ENCODE data around the gene ZFP91. TPM values are rescaled to one million over a fixed set of nuclear protein-coding genes. Genes with fewer than 3 reads are reported as not detected.
A peak's percentile ranks its signal among the peaks of the same experiment; 100 is the strongest.

Gene ZFP91
- total RNA-seq, 3 donors from 2014 or later = 70.0 to 93.9 (median 75.3) TPM

- no peaks in the 10 kb centered on the region for H3K36me3 ChIP-seq (ENCODE audit: low read depth)
- no peak for TF ChIP-seq CTCF (IDR thresholded peaks at IDR 0.05)
- H3K4me3 ChIP-seq = no peak overlapping the region
- intact Hi-C loops (cut with DNase I, micrococcal nuclease) = no loop called here
- H3K9me3 ChIP-seq = no peaks in the 10 kb centered on the region
- ATAC-seq = no peak
- H3K4me1 ChIP-seq (ENCODE audit: low read depth) = no peaks in the 10 kb centered on the region
- DNase-seq = no peak
Observed at GRCh38 chr11:58625086-58625485, 46.2 kb downstream of the ZFP91 start.

DNA sequence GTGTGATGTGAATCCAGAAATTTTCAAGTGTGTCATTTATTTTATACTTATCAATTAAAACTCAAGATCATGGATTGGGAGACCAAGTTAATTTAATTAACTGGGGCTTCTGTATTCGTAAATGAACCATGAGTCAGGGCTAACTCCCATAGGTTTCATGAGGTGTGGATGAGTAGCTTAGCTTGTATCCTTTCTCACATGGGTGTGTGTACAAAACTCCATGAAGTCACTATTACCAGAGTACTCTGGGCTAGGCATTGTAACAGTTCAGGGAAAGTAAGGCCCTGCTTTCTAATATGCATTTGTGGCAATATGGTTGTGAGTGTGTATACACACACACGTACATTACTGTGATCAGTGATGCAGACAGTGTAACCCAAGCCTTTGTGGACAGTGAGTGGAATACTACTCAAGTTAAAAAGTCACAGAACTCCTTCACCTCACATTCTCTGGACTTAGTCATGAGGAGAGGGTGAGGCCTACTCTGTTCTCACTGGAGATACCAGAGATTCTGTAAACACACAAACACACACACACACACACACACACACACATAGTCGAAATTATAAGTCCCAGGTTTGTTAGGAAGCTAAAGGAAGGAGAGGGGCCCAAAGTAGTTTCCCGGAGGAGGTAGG, 47.1 kb downstream of the ZFP91 start:
- ATAC-seq (no peak), DNase-seq (no peak)
- Histone ChIP-seq H3K36me3 (ENCODE audit: low read depth) (no peaks in the 10 kb centered on the region), H3K4me3 (no peak overlapping the region), H3K9me3 (no peaks in the 10 kb centered on the region), H3K4me1 (ENCODE audit: low read depth) (no peaks in the 10 kb centered on the region)
- intact Hi-C loops (cut with DNase I, micrococcal nuclease) = no loop called here
- TF ChIP-seq CTCF (IDR thresholded peaks at IDR 0.05) = no peak

GRCh38 chr11:58626934-58627483, 48.1 kb downstream of the ZFP91 start:
- Histone ChIP-seq H3K36me3 (ENCODE audit: low read depth) (no peaks in the 10 kb centered on the region), H3K4me1 (ENCODE audit: low read depth) (no peaks in the 10 kb centered on the region), H3K9me3 (no peaks in the 10 kb centered on the region), H3K4me3 (no peak overlapping the region)
- intact Hi-C loops (cut with DNase I, micrococcal nuclease) = no loop called here
- TF ChIP-seq CTCF (IDR thresholded peaks at IDR 0.05) = no peak
- no peak for DNase-seq
- no peak for ATAC-seq

- DNase-seq (no peak), ATAC-seq (no peak)
- TF ChIP-seq CTCF (IDR thresholded peaks at IDR 0.05) = no peak
- H3K9me3 ChIP-seq = no peaks in the 10 kb centered on the region
- no peaks in the 10 kb centered on the region for H3K36me3 ChIP-seq (ENCODE audit: low read depth)
- intact Hi-C loops (cut with DNase I, micrococcal nuclease) = no loop called here
- H3K4me1 ChIP-seq (ENCODE audit: low read depth) = no peaks in the 10 kb centered on the region
- H3K4me3 ChIP-seq = no peak overlapping the region
Observed at GRCh38 chr11:58628446-58628845, 49.6 kb downstream of the ZFP91 start.

GRCh38 chr11:58629857-58630256, 51.0 kb downstream of the ZFP91 start:
- H3K4me1 ChIP-seq (ENCODE audit: low read depth) = no peaks in the 10 kb centered on the region
- no peak overlapping the region for H3K4me3 ChIP-seq
- no peaks in the 10 kb centered on the region for H3K9me3 ChIP-seq
- no peaks in the 10 kb centered on the region for H3K36me3 ChIP-seq (ENCODE audit: low read depth)
- intact Hi-C loops (cut with DNase I, micrococcal nuclease) = no loop called here
- TF ChIP-seq CTCF (IDR thresholded peaks at IDR 0.05) = peak; percentile 21
- ATAC-seq (peak; percentile 77), DNase-seq (peak in 1 of 3 donors; percentile 59)

All from mucosa of descending colon (tissue), 3 donors.